HG03139 (cell line): ENCODE results near the gene OTOR.

ENCODE experiments used
- ATAC-seq: cut with Tn5 transposase; IDR thresholded peaks from one replicate; pipeline ENCODE4 v1.9.1; 2021; ENCODE audit not compliant: unreplicated experiment

OTOR gene

GRCh38 chr20:16747291-16747811, 807 bp upstream of the OTOR start:
- no peak for ATAC-seq

- ATAC-seq: no peak
These were observed 1.4 kb downstream of the OTOR start for GRCh38 chr20:16749573-16749972.

GRCh38 chr20:16752082-16752481, 3.9 kb downstream of the OTOR start:
- no peak for ATAC-seq

- no peak for ATAC-seq
These were observed 4.7 kb downstream of the OTOR start for GRCh38 chr20:16752901-16753300.

GRCh38 chr20:16758454-16759180, 10.5 kb downstream of the OTOR start:
- no peak for ATAC-seq

- ATAC-seq: no peak
These were observed 11.0 kb downstream of the OTOR start for GRCh38 chr20:16759181-16759563.

GRCh38 chr20:16760431-16761304, 12.5 kb downstream of the OTOR start:
- no peak for ATAC-seq

GRCh38 chr20:16761305-16761829, 13.2 kb downstream of the OTOR start:
- no peak for ATAC-seq

- no peak for ATAC-seq
These were observed 16.4 kb downstream of the OTOR start for GRCh38 chr20:16764560-16764959.

- ATAC-seq: no peak
These were observed 23.1 kb downstream of the OTOR start for GRCh38 chr20:16771213-16771612.

GRCh38 chr20:16775961-16776360, 27.8 kb downstream of the OTOR start:
- ATAC-seq: no peak

- no peak for ATAC-seq
These were observed 29.0 kb downstream of the OTOR start for GRCh38 chr20:16777126-16777525.

- no peak for ATAC-seq
These were observed 30.0 kb downstream of the OTOR start for GRCh38 chr20:16778159-16778558.

GRCh38 chr20:16781496-16781895, 33.3 kb downstream of the OTOR start:
- ATAC-seq: no peak

- ATAC-seq: no peak
These were observed 37.1 kb downstream of the OTOR start for GRCh38 chr20:16785226-16785625.
